PC-3 (cell line): Measurements from ENCODE around the gene SLC2A4. TPM values are rescaled to one million over a fixed set of nuclear protein-coding genes. Genes with fewer than 3 reads are reported as not detected.

ENCODE experiments used
- ATAC-seq: fragments of 200-7000 bp; cut with Tn5 transposase; 2 replicates; pipeline ENCODE4 v1.9.1; 2020; ENCODE audit warnings: mild to moderate bottlenecking, moderate library complexity
- BruUV-seq: library from RNA; stranded (reverse); fragments of 400-500 nt; replicated peaks from 2 replicates; lab custom pipeline; 2021; lab: Mats Ljungman, UMichigan
- CTCF ChIA-PET: fragments of 300-600 bp; sonication (Branson Sonifier 250); formaldehyde crosslinking; loops from one replicate; lab custom pipeline; 2022; ENCODE audit warnings: antibody characterized with exemption; lab: Charles Lee
- POLR2A ChIA-PET: fragments of 300-600 bp; sonication (Branson Sonifier 250); formaldehyde crosslinking; loops from one replicate; lab custom pipeline; 2022; ENCODE audit warnings: antibody characterized with exemption; ENCODE audit not compliant: unreplicated experiment; lab: Charles Lee
- DNase-seq: peaks from one replicate; pipeline ENCODE4 v3.0.0-alpha.2; 2015
- H2AFZ ChIP-seq: fragments of 300-600 bp; sonication (generic); 2 replicates; pipeline ENCODE4 v1.6.0; 2016; ENCODE audit warnings: antibody characterized with exemption, low read length
- H3F3A ChIP-seq: fragments of 300-600 bp; sonication (generic); one replicate; pipeline ENCODE4 v1.6.0; 2017; ENCODE audit warnings: antibody characterized with exemption, low read length, control low read depth, mild to moderate bottlenecking; ENCODE audit not compliant: unreplicated experiment
- H3K27ac ChIP-seq: fragments of 300-600 bp; sonication (generic); 2 replicates; pipeline ENCODE4 v1.5.1; 2016; ENCODE audit warnings: mild to moderate bottlenecking, low read length
- H3K27me3 ChIP-seq: fragments of 300-600 bp; sonication (generic); 2 replicates; pipeline ENCODE4 v1.6.1; 2016; ENCODE audit warnings: low read length, mixed read lengths
- H3K36me3 ChIP-seq: fragments of 300-600 bp; sonication (generic); 2 replicates; pipeline ENCODE4 v1.6.1; 2016; ENCODE audit warnings: low read depth, mixed run types, low read length, mixed read lengths
- H3K4me1 ChIP-seq: fragments of 300-600 bp; sonication (generic); 2 replicates; pipeline ENCODE4 v1.5.1; 2016; ENCODE audit warnings: low read length; ENCODE audit not compliant: insufficient read depth
- H3K4me2 ChIP-seq: fragments of 300-600 bp; sonication (generic); 2 replicates; pipeline ENCODE4 v1.6.0; 2016; ENCODE audit warnings: low read length
- H3K4me3 ChIP-seq: fragments of 300-600 bp; sonication (generic); 2 replicates; pipeline ENCODE4 v1.5.1; 2016; ENCODE audit warnings: mild to moderate bottlenecking, low read length, mixed read lengths
- H3K79me2 ChIP-seq: fragments of 300-600 bp; sonication (generic); 2 replicates; pipeline ENCODE4 v1.6.1; 2017; ENCODE audit warnings: low read length, mixed read lengths
- H3K9ac ChIP-seq: fragments of 300-600 bp; sonication (generic); 2 replicates; pipeline ENCODE4 v1.6.0; 2016; ENCODE audit warnings: mild to moderate bottlenecking, low read length
- H3K9me2 ChIP-seq: fragments of 300-600 bp; sonication (generic); replicated peaks from 2 replicates; pipeline ENCODE4 v1.6.1; 2016; ENCODE audit warnings: mixed run types, low read length, mixed read lengths
- H3K9me3 ChIP-seq: fragments of 300-600 bp; sonication (generic); 2 replicates; pipeline ENCODE4 v1.6.1; 2016; ENCODE audit warnings: low read length, mixed read lengths
- H4K20me1 ChIP-seq: fragments of 300-600 bp; sonication (generic); 2 replicates; pipeline ENCODE4 v1.6.1; 2016; ENCODE audit warnings: low read length, mixed read lengths
- EZH2 ChIP-seq: fragments of 300-600 bp; sonication (generic); IDR thresholded peaks from one replicate; pipeline ENCODE4 v1.6.1; 2017; ENCODE audit warnings: antibody characterized with exemption, mild to moderate bottlenecking, low read length; ENCODE audit not compliant: unreplicated experiment
- EZH2phosphoT487 ChIP-seq: fragments of 300-600 bp; sonication (generic); IDR thresholded peaks from 2 replicates; pipeline ENCODE4 v1.6.1; 2018; ENCODE audit warnings: mild to moderate bottlenecking, antibody characterized with exemption, low read length, borderline replicate concordance
- intact Hi-C: fragments of 100-400 bp; cut with micrococcal nuclease; formaldehyde crosslinking; loops from 2 replicates; pipeline ENCODE4 v1.9.0; 2023
- total RNA-seq: library from RNA; depleted of rRNA; stranded (reverse); fragments of >200 nt; gene quantifications from 2 replicates; pipeline ENCODE4 v1.2.3, GENCODE V29; 2014
- TF ChIP-seq, protein P1 (sequence below): fragments of 300-600 bp; sonication (generic); conservative IDR thresholded peaks from 2 replicates; pipeline ENCODE4 v1.5.1; 2017; ENCODE audit warnings: antibody characterized with exemption, low read depth, mild to moderate bottlenecking, low read length

The SLC2A4 gene
- total RNA-seq, 1 experiment from 2014 or later, result 0.29 TPM

- Histone ChIP-seq H3K4me1 (peaks cover 23% of the 10 kb centered on the region; the same call in 1 of the 2 replicates), H3K27ac (no peak overlapping the region), H3K27me3 (no peaks in the 10 kb centered on the region), H3K4me2 (peak overlapping the region; percentile 93), H3K4me3 (peak overlapping the region; percentile 85), H3K9me2 (no peaks in the 10 kb centered on the region), H3K79me2 (peaks cover 51% of the 10 kb centered on the region), H2AFZ (no peak overlapping the region), H3F3A (peaks cover 12% of the 10 kb centered on the region), H3K9ac (no peak overlapping the region), H3K9me3 (no peaks in the 10 kb centered on the region), H3K36me3 (peaks cover 35% of the 10 kb centered on the region), H4K20me1 (peaks cover 43% of the 10 kb centered on the region)
- CTCF ChIA-PET, result no interaction called here
- TF ChIP-seq, protein P1, sequence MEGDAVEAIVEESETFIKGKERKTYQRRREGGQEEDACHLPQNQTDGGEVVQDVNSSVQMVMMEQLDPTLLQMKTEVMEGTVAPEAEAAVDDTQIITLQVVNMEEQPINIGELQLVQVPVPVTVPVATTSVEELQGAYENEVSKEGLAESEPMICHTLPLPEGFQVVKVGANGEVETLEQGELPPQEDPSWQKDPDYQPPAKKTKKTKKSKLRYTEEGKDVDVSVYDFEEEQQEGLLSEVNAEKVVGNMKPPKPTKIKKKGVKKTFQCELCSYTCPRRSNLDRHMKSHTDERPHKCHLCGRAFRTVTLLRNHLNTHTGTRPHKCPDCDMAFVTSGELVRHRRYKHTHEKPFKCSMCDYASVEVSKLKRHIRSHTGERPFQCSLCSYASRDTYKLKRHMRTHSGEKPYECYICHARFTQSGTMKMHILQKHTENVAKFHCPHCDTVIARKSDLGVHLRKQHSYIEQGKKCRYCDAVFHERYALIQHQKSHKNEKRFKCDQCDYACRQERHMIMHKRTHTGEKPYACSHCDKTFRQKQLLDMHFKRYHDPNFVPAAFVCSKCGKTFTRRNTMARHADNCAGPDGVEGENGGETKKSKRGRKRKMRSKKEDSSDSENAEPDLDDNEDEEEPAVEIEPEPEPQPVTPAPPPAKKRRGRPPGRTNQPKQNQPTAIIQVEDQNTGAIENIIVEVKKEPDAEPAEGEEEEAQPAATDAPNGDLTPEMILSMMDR, result no peak
- TF ChIP-seq EZH2 (no peak), EZH2phosphoT487 (no peak)
- BruUV-seq, result no TSS peak
- POLR2A ChIA-PET, result interaction anchor here (0.6 kb wide), 1 partner anchor 89 kb away, joined by 5 read pairs; no protein-coding TSS in a partner anchor
- DNase-seq (no peak), ATAC-seq (no peak)
- intact Hi-C loops, result loop anchor here (2.0 to 5.0 kb wide), 3 partner anchors 19 to 262 kb away; partner anchors contain the start of genes GABARAP and NEURL4
Observed at GRCh38 chr17:7309628-7310027, 28.1 kb downstream of the SLC2A4 start.

DNA sequence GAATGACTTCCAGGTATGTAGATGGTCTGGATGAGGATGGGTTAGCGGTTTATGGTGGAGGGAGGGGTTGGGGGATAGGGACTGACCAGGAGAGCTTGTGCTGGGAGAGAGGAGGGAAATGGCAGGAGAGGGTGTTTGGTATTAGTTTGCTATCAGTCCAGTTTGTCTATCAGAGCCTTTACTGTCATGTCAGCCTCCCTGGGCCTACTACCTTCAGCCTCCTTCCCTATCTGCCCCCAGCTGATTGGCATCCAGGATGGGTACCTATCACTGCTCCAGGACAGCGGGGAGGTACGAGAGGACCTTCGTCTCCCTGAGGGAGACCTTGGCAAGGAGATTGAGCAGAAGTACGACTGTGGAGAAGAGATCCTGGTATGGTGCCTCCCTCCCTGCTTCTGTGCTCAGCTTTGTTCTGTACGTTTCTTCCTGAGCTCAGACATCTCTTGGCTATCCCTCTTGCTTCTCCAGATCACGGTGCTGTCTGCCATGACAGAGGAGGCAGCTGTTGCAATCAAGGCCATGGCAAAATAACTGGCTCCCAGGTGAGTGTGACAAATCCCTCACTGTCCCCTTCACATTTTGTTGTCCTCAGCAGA lies 29.7 kb downstream of the SLC2A4 start:
- CTCF ChIA-PET, result no interaction called here
- no peak for TF ChIP-seq EZH2
- TF ChIP-seq, protein P1, result no peak
- no peak for TF ChIP-seq EZH2phosphoT487
- peaks cover 51% of the 10 kb centered on the region for H3K79me2 ChIP-seq
- H3K27me3 ChIP-seq, result no peaks in the 10 kb centered on the region
- no peak overlapping the region for H2AFZ ChIP-seq
- no peak overlapping the region for H3K4me3 ChIP-seq
- H4K20me1 ChIP-seq, result peaks cover 43% of the 10 kb centered on the region
- 0 out of 2 replicates have a peak overlapping the region, but pooled peaks have one; percentile 93 for H3K4me2 ChIP-seq
- H3F3A ChIP-seq, result peaks cover 12% of the 10 kb centered on the region
- no peaks in the 10 kb centered on the region for H3K9me2 ChIP-seq
- no peak overlapping the region for H3K9ac ChIP-seq
- H3K27ac ChIP-seq, result no peak overlapping the region
- no peaks in the 10 kb centered on the region for H3K9me3 ChIP-seq
- intact Hi-C loops, result no loop called here
- ATAC-seq, result no peak
- H3K36me3 ChIP-seq, result peaks cover 35% of the 10 kb centered on the region
- POLR2A ChIA-PET, result no interaction called here
- DNase-seq, result no peak
- H3K4me1 ChIP-seq, result peaks cover 29% of the 10 kb centered on the region; the same call in 1 of the 2 replicates
- BruUV-seq, result no TSS peak
